HCT116 (cell line): ENCODE data around the gene AMER2. TPM values are rescaled to one million over a fixed set of nuclear protein-coding genes. Genes with fewer than 3 reads are reported as not detected.

ENCODE experiments used
- ATAC-seq: fragments of 200-7000 bp; cut with Tn5 transposase; 2 replicates; pipeline ENCODE4 v1.9.1; 2020; ENCODE audit warnings: mild to moderate bottlenecking, moderate library complexity
- BruUV-seq: library from RNA; stranded (reverse); fragments of 400-500 nt; replicated peaks from 2 replicates; lab custom pipeline; 2021; lab: Mats Ljungman, UMichigan
- CTCF ChIA-PET: fragments of 300-600 bp; sonication (Branson Sonifier 250); formaldehyde crosslinking; loops from one replicate; lab custom pipeline; 2021; ENCODE audit warnings: antibody characterized with exemption; lab: Charles Lee
- POLR2A ChIA-PET: fragments of 300-600, 350-600 bp; sonication (Branson Sonifier 250); formaldehyde crosslinking; loops from one replicate; lab custom pipeline; 2021; ENCODE audit warnings: antibody characterized with exemption; lab: Charles Lee
- RAD21 ChIA-PET, 2 experiments: fragments of 300-600 bp; sonication (Branson Sonifier 250); formaldehyde crosslinking; loops; one replicate each; lab custom pipeline; 2023; ENCODE audit warnings: low total read pairs in 2 of 2; ENCODE audit not compliant: uncharacterized antibody in 2 of 2, unreplicated experiment in 2 of 2, low non-redundant PET in 1 of 2; lab: Charles Lee
- DNase-seq: peaks from one replicate; pipeline ENCODE4 v3.0.0-alpha.2; 2010; ENCODE audit warnings: low read depth, low spot score
- H2AFZ ChIP-seq: fragments of 200-600 bp; shearing (Covaris generic), sonication (generic); 2 replicates; pipeline ENCODE4 v1.6.1; 2017; ENCODE audit warnings: low read depth, mixed run types, mixed read lengths, antibody characterized with exemption, low read length; ENCODE audit not compliant: poor library complexity, severe bottlenecking
- H3K27ac ChIP-seq: 2 replicates; pipeline ENCODE4 v1.5.1; 2012; ENCODE audit warnings: low read depth, low read length
- H3K27me3 ChIP-seq: fragments of 200-600 bp; sonication (generic); 2 replicates; pipeline ENCODE4 v1.6.1; 2016; ENCODE audit warnings: mixed run types, low read length, mixed read lengths; ENCODE audit not compliant: insufficient read depth
- H3K36me3 ChIP-seq, 2 experiments: fragments of 200-500 bp in 1 of 2; fragments of 200-600 bp in 1 of 2; sonication (Bioruptor generic) in 1 of 2; sonication (generic) in 1 of 2; 2 replicates each; pipeline versions ENCODE4 v1.5.1 to v1.6.1; 2014 to 2016; ENCODE audit warnings: low read length in 2 of 2, inconsistent platforms in 1 of 2, mixed read lengths in 1 of 2, mixed run types in 1 of 2; ENCODE audit not compliant: insufficient read depth in 2 of 2, control insufficient read depth in 1 of 2
- H3K4me1 ChIP-seq, 2 experiments: fragments of 200-600 bp in 1 of 2; sonication (generic) in 1 of 2; 2 replicates each; pipeline versions ENCODE4 v1.5.1 to v1.6.1; 2012 to 2017; ENCODE audit warnings: low read length in 2 of 2, inconsistent platforms in 1 of 2, mild to moderate bottlenecking in 1 of 2, mixed read lengths in 1 of 2, mixed run types in 1 of 2, moderate library complexity in 1 of 2; ENCODE audit not compliant: insufficient read depth in 2 of 2, control insufficient read depth in 1 of 2
- H3K4me2 ChIP-seq: fragments of 200-600 bp; sonication (generic); 2 replicates; pipeline ENCODE4 v1.6.1; 2017; ENCODE audit warnings: mixed run types, low read length, mixed read lengths
- H3K4me3 ChIP-seq, 2 experiments: fragments of 200-600 bp in 1 of 2; sonication (generic) in 1 of 2; replicated peaks in 1 of 2; 2 replicates each; pipeline ENCODE4 v1.5.1; 2011 to 2016; ENCODE audit warnings: low read length in 2 of 2, control low read depth in 1 of 2, low read depth in 1 of 2, mild to moderate bottlenecking in 1 of 2, mixed read lengths in 1 of 2, mixed run types in 1 of 2
- H3K79me2 ChIP-seq: fragments of 200-600 bp; sonication (generic); 2 replicates; pipeline ENCODE4 v1.6.1; 2017; ENCODE audit warnings: mild to moderate bottlenecking, mixed run types, low read length, moderate library complexity, mixed read lengths; ENCODE audit not compliant: insufficient read depth
- H3K9ac ChIP-seq: fragments of 200-600 bp; sonication (generic); 2 replicates; pipeline ENCODE4 v1.6.1; 2016; ENCODE audit warnings: low read length, mixed read lengths
- H3K9me2 ChIP-seq: fragments of 200-600 bp; sonication (generic), shearing (Covaris generic); 2 replicates; pipeline ENCODE4 v1.6.1; 2017; ENCODE audit warnings: mixed run types, mild to moderate bottlenecking, moderate library complexity; ENCODE audit not compliant: insufficient read depth
- H3K9me3 ChIP-seq, 2 experiments: fragments of 200-500 bp in 1 of 2; fragments of 200-600 bp in 1 of 2; sonication (Bioruptor generic) in 1 of 2; sonication (generic) in 1 of 2; 2 replicates each; pipeline ENCODE4 v1.6.1; 2014 to 2017; ENCODE audit warnings: low read length in 2 of 2, mixed read lengths in 2 of 2, inconsistent platforms in 1 of 2, low read depth in 1 of 2, mild to moderate bottlenecking in 1 of 2, mixed run types in 1 of 2, moderate library complexity in 1 of 2; ENCODE audit not compliant: control insufficient read depth in 1 of 2, insufficient read depth in 1 of 2
- H4K20me1 ChIP-seq: fragments of 200-600 bp; sonication (generic), shearing (Covaris generic); 2 replicates; pipeline ENCODE4 v1.6.1; 2017; ENCODE audit warnings: mixed run types, mild to moderate bottlenecking, moderate library complexity; ENCODE audit not compliant: insufficient read depth
- ATF3 ChIP-seq: IDR thresholded peaks from 2 replicates; pipeline ENCODE4 v1.6.1; 2012
- CBX3 ChIP-seq: IDR thresholded peaks from 2 replicates; pipeline ENCODE4 v1.6.1; 2012; ENCODE audit warnings: low read depth
- CTCF ChIP-seq, 3 experiments: fragments of 200-600 bp in 1 of 3; sonication (generic) in 1 of 3; IDR thresholded peaks in 2 of 3; conservative IDR thresholded peaks in 1 of 3; 2 replicates each; pipeline ENCODE4 v1.5.1; 2012 to 2017; ENCODE audit warnings: low read depth in 2 of 3, low read length in 2 of 3, antibody characterized with exemption in 1 of 3, borderline replicate concordance in 1 of 3, control low read depth in 1 of 3, mild to moderate bottlenecking in 1 of 3, mixed read lengths in 1 of 3, mixed run types in 1 of 3, moderate library complexity in 1 of 3; ENCODE audit not compliant: insufficient read depth in 1 of 3
- EGR1 ChIP-seq: IDR thresholded peaks from 2 replicates; pipeline ENCODE4 v1.6.1; 2012; ENCODE audit warnings: low read depth
- ELF1 ChIP-seq: IDR thresholded peaks from 2 replicates; pipeline ENCODE4 v1.6.1; 2012; ENCODE audit warnings: low read depth, borderline replicate concordance
- SRF ChIP-seq: IDR thresholded peaks from 2 replicates; pipeline ENCODE4 v1.6.1; 2012; ENCODE audit warnings: low read depth
- YY1 ChIP-seq: IDR thresholded peaks from 2 replicates; pipeline ENCODE4 v1.6.1; 2011; ENCODE audit warnings: low read length, low read depth, moderate library complexity, mild to moderate bottlenecking; ENCODE audit not compliant: insufficient replicate concordance; ENCODE audit errors: extremely low read depth
- ZBTB33 ChIP-seq: IDR thresholded peaks from 2 replicates; pipeline ENCODE4 v1.6.1; 2011; ENCODE audit warnings: mild to moderate bottlenecking, low read length, moderate library complexity; ENCODE audit not compliant: insufficient replicate concordance; ENCODE audit errors: extremely low read depth
- intact Hi-C: fragments of 100-400 bp; cut with micrococcal nuclease; formaldehyde crosslinking; loops from 2 replicates; pipeline ENCODE4 v1.10.0; 2022
- total RNA-seq: library from RNA; stranded (reverse); gene quantifications from one replicate; pipeline ENCODE4 v1.2.1, GENCODE V29; 2021; ENCODE audit not compliant: unreplicated experiment

Gene AMER2
- total RNA-seq, 1 experiment from 2014 or later = not detected

GRCh38 chr13:25135896-25136295 lies 36.2 kb downstream of the AMER2 start:
- CTCF ChIA-PET = no interaction called here
- POLR2A ChIA-PET = no interaction called here
- no peaks in the 10 kb centered on the region for H3K79me2 ChIP-seq
- no peak overlapping the region for H3K27ac ChIP-seq
- BruUV-seq = no TSS peak
- H3K9ac ChIP-seq = no peak overlapping the region
- no peak overlapping the region for H3K4me2 ChIP-seq
- no peaks in the 10 kb centered on the region for H3K36me3 ChIP-seq
- H4K20me1 ChIP-seq = no peaks in the 10 kb centered on the region
- H3K4me1 ChIP-seq = no peaks in the 10 kb centered on the region
- H3K9me2 ChIP-seq = no peaks in the 10 kb centered on the region
- H2AFZ ChIP-seq = no peak overlapping the region
- intact Hi-C loops = no loop called here
- no peak for ATAC-seq
- no peaks in the 10 kb centered on the region for H3K27me3 ChIP-seq
- no peak for DNase-seq
- H3K9me3 ChIP-seq = no peaks in the 10 kb centered on the region
- H3K4me3 ChIP-seq = no peak overlapping the region
- TF ChIP-seq CBX3 (no peak), ZBTB33 (no peak), YY1 (no peak), ELF1 (no peak), ATF3 (no peak), EGR1 (no peak), CTCF (IDR thresholded peaks at IDR 0.05 in 2 of 3, conservative IDR thresholded peaks at IDR 0.05 in 1 of 3; ENCODE audit: borderline replicate concordance in 1 of 3, insufficient read depth in 1 of 3, low read depth in 2 of 3, low read length in 2 of 3) (no peak), SRF (no peak)
- RAD21 ChIA-PET = no interaction called here
